ENCODE results near the gene DNAH8.

DNA sequence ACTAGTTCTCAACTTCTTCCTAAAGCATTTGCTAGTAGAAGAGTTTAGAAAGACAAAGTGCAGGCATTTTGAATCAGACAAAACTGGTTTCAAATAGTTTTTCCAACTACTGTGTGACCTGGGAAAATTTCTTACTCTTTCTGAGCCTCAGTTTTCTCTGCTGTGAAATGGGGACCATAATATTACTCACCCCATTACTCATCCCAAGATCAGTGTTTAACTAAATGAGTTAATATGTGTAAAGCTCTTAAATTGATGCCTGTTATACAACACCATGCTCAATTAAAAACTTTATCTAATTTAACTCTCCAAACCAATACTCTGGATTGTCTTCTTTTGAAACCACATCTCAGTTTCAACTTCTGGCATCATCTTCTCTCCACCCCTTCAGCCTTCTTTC lies 87.4 kb downstream of the DNAH8 start:
- TF ChIP-seq, protein P1, sequence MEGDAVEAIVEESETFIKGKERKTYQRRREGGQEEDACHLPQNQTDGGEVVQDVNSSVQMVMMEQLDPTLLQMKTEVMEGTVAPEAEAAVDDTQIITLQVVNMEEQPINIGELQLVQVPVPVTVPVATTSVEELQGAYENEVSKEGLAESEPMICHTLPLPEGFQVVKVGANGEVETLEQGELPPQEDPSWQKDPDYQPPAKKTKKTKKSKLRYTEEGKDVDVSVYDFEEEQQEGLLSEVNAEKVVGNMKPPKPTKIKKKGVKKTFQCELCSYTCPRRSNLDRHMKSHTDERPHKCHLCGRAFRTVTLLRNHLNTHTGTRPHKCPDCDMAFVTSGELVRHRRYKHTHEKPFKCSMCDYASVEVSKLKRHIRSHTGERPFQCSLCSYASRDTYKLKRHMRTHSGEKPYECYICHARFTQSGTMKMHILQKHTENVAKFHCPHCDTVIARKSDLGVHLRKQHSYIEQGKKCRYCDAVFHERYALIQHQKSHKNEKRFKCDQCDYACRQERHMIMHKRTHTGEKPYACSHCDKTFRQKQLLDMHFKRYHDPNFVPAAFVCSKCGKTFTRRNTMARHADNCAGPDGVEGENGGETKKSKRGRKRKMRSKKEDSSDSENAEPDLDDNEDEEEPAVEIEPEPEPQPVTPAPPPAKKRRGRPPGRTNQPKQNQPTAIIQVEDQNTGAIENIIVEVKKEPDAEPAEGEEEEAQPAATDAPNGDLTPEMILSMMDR (conservative IDR thresholded peaks at IDR 0.05 in 1 of 2, IDR thresholded peaks at IDR 0.05 in 1 of 2; ENCODE audit: extremely low read depth in 1 of 2, insufficient read depth in 1 of 2, low read depth in 1 of 2, low read length in 2 of 2), result no peak
- no peak for TF ChIP-seq EZH2 (IDR thresholded peaks at IDR 0.05; ENCODE audit: borderline replicate concordance, low read length)
